Lower leg skin (tissue), 3 donors: ENCODE results near the gene RIMKLB.

Source experiments
- POLR2A ChIP-seq, 2 donors: fragments of 450-650 bp; IDR thresholded peaks; one replicate each; pipeline ENCODE4 v1.6.1; 2016 to 2017; ENCODE audit warnings: antibody characterized with exemption in 2 of 2, mild to moderate bottlenecking in 1 of 2, moderate library complexity in 1 of 2
- TF ChIP-seq, protein P1 (sequence below), 3 donors: fragments of 450-650 bp; IDR thresholded peaks; one replicate each; pipeline ENCODE4 v1.5.1; 2016; ENCODE audit warnings: antibody characterized with exemption in 3 of 3, mild to moderate bottlenecking in 3 of 3, moderate library complexity in 2 of 3

DNA sequence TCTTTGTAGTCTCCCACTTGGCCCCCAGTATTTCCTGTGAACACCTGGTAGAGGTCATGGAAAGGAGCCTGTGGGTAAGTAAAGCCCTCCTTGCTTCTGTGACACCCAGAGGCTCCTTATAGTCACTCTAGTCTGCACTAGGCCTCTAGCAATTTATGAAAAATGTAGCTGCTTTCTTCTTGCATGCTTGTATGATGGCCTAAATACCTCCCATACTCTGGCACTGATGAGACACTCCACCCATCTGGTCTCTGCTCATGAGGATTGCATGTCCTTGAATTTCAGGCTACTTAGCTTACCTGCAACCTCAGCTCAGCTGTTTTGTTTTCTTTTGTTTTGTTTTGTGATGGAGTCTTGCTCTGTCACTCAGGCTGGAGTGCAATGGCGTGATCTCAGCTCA lies 120.1 kb downstream of the RIMKLB start:
- TF ChIP-seq, protein P1, sequence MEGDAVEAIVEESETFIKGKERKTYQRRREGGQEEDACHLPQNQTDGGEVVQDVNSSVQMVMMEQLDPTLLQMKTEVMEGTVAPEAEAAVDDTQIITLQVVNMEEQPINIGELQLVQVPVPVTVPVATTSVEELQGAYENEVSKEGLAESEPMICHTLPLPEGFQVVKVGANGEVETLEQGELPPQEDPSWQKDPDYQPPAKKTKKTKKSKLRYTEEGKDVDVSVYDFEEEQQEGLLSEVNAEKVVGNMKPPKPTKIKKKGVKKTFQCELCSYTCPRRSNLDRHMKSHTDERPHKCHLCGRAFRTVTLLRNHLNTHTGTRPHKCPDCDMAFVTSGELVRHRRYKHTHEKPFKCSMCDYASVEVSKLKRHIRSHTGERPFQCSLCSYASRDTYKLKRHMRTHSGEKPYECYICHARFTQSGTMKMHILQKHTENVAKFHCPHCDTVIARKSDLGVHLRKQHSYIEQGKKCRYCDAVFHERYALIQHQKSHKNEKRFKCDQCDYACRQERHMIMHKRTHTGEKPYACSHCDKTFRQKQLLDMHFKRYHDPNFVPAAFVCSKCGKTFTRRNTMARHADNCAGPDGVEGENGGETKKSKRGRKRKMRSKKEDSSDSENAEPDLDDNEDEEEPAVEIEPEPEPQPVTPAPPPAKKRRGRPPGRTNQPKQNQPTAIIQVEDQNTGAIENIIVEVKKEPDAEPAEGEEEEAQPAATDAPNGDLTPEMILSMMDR (IDR thresholded peaks at IDR 0.05): no peak
- no peak for TF ChIP-seq POLR2A (IDR thresholded peaks at IDR 0.05)
